Caco-2 (cell line): Measurements from ENCODE around the gene FIGNL2. TPM values are rescaled to one million over a fixed set of nuclear protein-coding genes. Genes with fewer than 3 reads are reported as not detected.
"Not testable (repeated sequence)": the region's sequence is repeated elsewhere in the genome, so short reads cannot be mapped to it uniquely, and the experiment has no call there.

Experiments used
- BruUV-seq: library from RNA; stranded (reverse); fragments of 400-500 nt; replicated peaks from 2 replicates; lab custom pipeline; 2021; lab: Mats Ljungman, UMichigan
- CTCF ChIA-PET: fragments of 300-600 bp; sonication (Branson Sonifier 250); formaldehyde crosslinking; loops from one replicate; lab custom pipeline; 2022; ENCODE audit warnings: antibody characterized with exemption; lab: Charles Lee
- POLR2A ChIA-PET: fragments of 300-600 bp; sonication (Branson Sonifier 250); formaldehyde crosslinking; loops from one replicate; lab custom pipeline; 2022; ENCODE audit warnings: antibody characterized with exemption; lab: Charles Lee
- DNase-seq, 2 experiments: peaks; one replicate each; pipeline versions ENCODE4 v3.0.0 to v3.0.0-alpha.2; 2020 to 2022
- H3K27me3 ChIP-seq: replicated peaks from 2 replicates; pipeline ENCODE4 v1.6.0; 2011; ENCODE audit warnings: low read length; ENCODE audit not compliant: control insufficient read depth, insufficient read depth
- H3K36me3 ChIP-seq: 2 replicates; pipeline ENCODE4 v1.5.1; 2011; ENCODE audit warnings: low read length; ENCODE audit not compliant: control insufficient read depth, insufficient read depth
- H3K4me1 ChIP-seq: fragments of 250-450 bp; sonication (Bioruptor Pico); 2 replicates; pipeline ENCODE4 v1.5.1; 2020; ENCODE audit warnings: mild to moderate bottlenecking
- H3K4me3 ChIP-seq: 2 replicates; pipeline ENCODE4 v1.5.1; 2011; ENCODE audit warnings: low read depth, mild to moderate bottlenecking, control low read depth, low read length
- H3K9me3 ChIP-seq: fragments of 250-450 bp; sonication (Bioruptor Pico); 2 replicates; pipeline ENCODE4 v1.5.1; 2020; ENCODE audit warnings: mild to moderate bottlenecking, moderate library complexity
- H3K27ac Mint-ChIP-seq: one replicate; pipeline ENCODE4 v1.8.0; 2022; ENCODE audit warnings: mixed read lengths; ENCODE audit not compliant: unreplicated experiment
- H3K27me3 Mint-ChIP-seq: one replicate; pipeline ENCODE4 v1.8.0; 2022; ENCODE audit warnings: mixed read lengths; ENCODE audit not compliant: insufficient read depth, unreplicated experiment
- H3K36me3 Mint-ChIP-seq: one replicate; pipeline ENCODE4 v1.8.0; 2022; ENCODE audit warnings: mild to moderate bottlenecking, mixed read lengths; ENCODE audit not compliant: insufficient read depth, unreplicated experiment
- H3K4me1 Mint-ChIP-seq: one replicate; pipeline ENCODE4 v1.8.0; 2022; ENCODE audit warnings: low read depth, mixed read lengths; ENCODE audit not compliant: unreplicated experiment
- H3K4me3 Mint-ChIP-seq: one replicate; pipeline ENCODE4 v1.8.0; 2022; ENCODE audit warnings: mild to moderate bottlenecking, moderate library complexity, mixed read lengths; ENCODE audit not compliant: unreplicated experiment
- H3K9me3 Mint-ChIP-seq: one replicate; pipeline ENCODE4 v1.8.0; 2022; ENCODE audit warnings: mixed read lengths; ENCODE audit not compliant: unreplicated experiment
- CTCF ChIP-seq, 2 experiments: fragments of 200-600 bp in 1 of 2; IDR thresholded peaks; 1 replicate in 1 of 2; 2 replicates in 1 of 2; pipeline versions ENCODE4 v1.5.1 to v1.8.0; 2011 to 2022; ENCODE audit warnings: antibody characterized with exemption in 1 of 2, control low read depth in 1 of 2, inconsistent platforms in 1 of 2, low read depth in 1 of 2, low read length in 1 of 2, mild to moderate bottlenecking in 1 of 2, moderate library complexity in 1 of 2; ENCODE audit not compliant: insufficient read depth in 1 of 2, severe bottlenecking in 1 of 2, unreplicated experiment in 1 of 2
- intact Hi-C: fragments of 100-400 bp; cut with micrococcal nuclease; formaldehyde crosslinking; loops from one replicate; pipeline ENCODE4 v1.10.0; 2022; ENCODE audit not compliant: unreplicated experiment
- total RNA-seq: library from RNA; stranded (reverse); gene quantifications from 2 replicates; pipeline ENCODE4 v1.2.3, GENCODE V29; 2022

Gene FIGNL2
- total RNA-seq, 1 experiment from 2014 or later: 3.6 TPM

- Histone ChIP-seq H3K4me1 (no peaks in the 10 kb centered on the region; the same call in 1 of the 2 replicates), H3K27me3 (no peaks in the 10 kb centered on the region), H3K9me3 (no peaks in the 10 kb centered on the region), H3K4me3 (no peak overlapping the region), H3K36me3 (no peaks in the 10 kb centered on the region; the same call in none of the 2 replicates)
- no peak for TF ChIP-seq CTCF (IDR thresholded peaks at IDR 0.05; ENCODE audit: insufficient read depth in 1 of 2, low read depth in 1 of 2, low read length in 1 of 2, severe bottlenecking in 1 of 2, unreplicated experiment in 1 of 2)
- Mint-ChIP-seq H3K4me3 (no peak overlapping the region), H3K36me3 (no peaks in the 10 kb centered on the region), H3K27ac (no peak overlapping the region), H3K27me3 (no peaks in the 10 kb centered on the region), H3K9me3 (no peaks in the 10 kb centered on the region), H3K4me1 (no peaks in the 10 kb centered on the region)
- DNase-seq: no peak
- BruUV-seq: no TSS peak
- ChIA-PET CTCF (no interaction called here), POLR2A (no interaction called here)
- intact Hi-C loops: no loop called here
Measured at GRCh38 chr12:51798501-51798900, 50.0 kb downstream of the FIGNL2 start.

DNA sequence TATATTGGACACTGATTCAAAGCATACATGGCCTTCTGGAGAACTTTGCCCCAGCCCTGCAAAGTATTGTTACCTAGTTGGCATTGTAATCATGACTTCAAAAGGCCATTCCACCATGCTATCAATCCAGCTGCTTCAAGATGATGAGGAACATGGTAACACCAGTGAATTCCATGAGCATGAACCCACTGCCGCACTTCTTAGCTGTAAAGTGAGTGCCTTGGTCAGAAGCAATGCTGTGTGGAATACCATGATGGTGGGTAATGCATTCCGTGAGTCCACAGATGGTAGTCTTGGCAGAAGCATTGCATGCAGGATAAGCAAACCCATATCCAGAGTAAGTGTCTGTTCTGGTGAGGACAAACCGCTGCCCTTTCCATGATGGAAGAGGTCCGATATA, 50.5 kb downstream of the FIGNL2 start:
- BruUV-seq, POLR2A ChIA-PET, H3K4me1 Mint-ChIP-seq, CTCF ChIA-PET, H3K9me3 Mint-ChIP-seq, H3K27me3 Mint-ChIP-seq, H3K27me3 ChIP-seq, H3K9me3 ChIP-seq, H3K4me1 ChIP-seq, DNase-seq, H3K4me3 Mint-ChIP-seq, H3K36me3 ChIP-seq, intact Hi-C loops, H3K4me3 ChIP-seq, H3K36me3 Mint-ChIP-seq, H3K27ac Mint-ChIP-seq: not testable (repeated sequence)

- H3K9me3 Mint-ChIP-seq: no peaks in the 10 kb centered on the region
- Histone ChIP-seq H3K4me3 (no peak overlapping the region), H3K36me3 (peaks cover 1% of the 10 kb centered on the region), H3K9me3 (no peaks in the 10 kb centered on the region), H3K27me3 (no peaks in the 10 kb centered on the region), H3K4me1 (no peaks in the 10 kb centered on the region; the same call in 1 of the 2 replicates)
- no peak for DNase-seq
- ChIA-PET CTCF (no interaction called here), POLR2A (no interaction called here)
- TF ChIP-seq CTCF (IDR thresholded peaks at IDR 0.05; ENCODE audit: insufficient read depth in 1 of 2, low read depth in 1 of 2, low read length in 1 of 2, severe bottlenecking in 1 of 2, unreplicated experiment in 1 of 2): no peak
- H3K36me3 Mint-ChIP-seq: no peaks in the 10 kb centered on the region
- no peak overlapping the region for H3K27ac Mint-ChIP-seq
- no peak overlapping the region for H3K4me3 Mint-ChIP-seq
- no peaks in the 10 kb centered on the region for H3K27me3 Mint-ChIP-seq
- BruUV-seq: no TSS peak
- intact Hi-C loops: no loop called here
- no peaks in the 10 kb centered on the region for H3K4me1 Mint-ChIP-seq
Measured at GRCh38 chr12:51797301-51797700, 51.2 kb downstream of the FIGNL2 start.

- Histone ChIP-seq H3K9me3 (no peaks in the 10 kb centered on the region), H3K4me1 (no peaks in the 10 kb centered on the region; the same call in 1 of the 2 replicates), H3K36me3 (peaks cover 1% of the 10 kb centered on the region), H3K4me3 (no peak overlapping the region), H3K27me3 (no peaks in the 10 kb centered on the region)
- intact Hi-C loops: no loop called here
- Mint-ChIP-seq H3K9me3 (no peaks in the 10 kb centered on the region), H3K36me3 (no peaks in the 10 kb centered on the region), H3K4me1 (peaks cover 9% of the 10 kb centered on the region), H3K27me3 (no peaks in the 10 kb centered on the region), H3K27ac (no peak overlapping the region), H3K4me3 (no peak overlapping the region)
- POLR2A ChIA-PET: no interaction called here
- TF ChIP-seq CTCF (IDR thresholded peaks at IDR 0.05; ENCODE audit: insufficient read depth in 1 of 2, low read depth in 1 of 2, low read length in 1 of 2, severe bottlenecking in 1 of 2, unreplicated experiment in 1 of 2): no peak
- no peak for DNase-seq
- CTCF ChIA-PET: no interaction called here
- no TSS peak for BruUV-seq
Measured at GRCh38 chr12:51793201-51793600, 55.3 kb downstream of the FIGNL2 start.
